AG10803 (cell line): Measurements from ENCODE around the gene SMURF1.

ENCODE experiments used
- DNase-seq: peaks from one replicate; pipeline ENCODE4 v3.0.0; 2010; ENCODE audit warnings: low read depth
- H3K4me3 ChIP-seq: 2 replicates; pipeline ENCODE4 v1.5.1; 2011; ENCODE audit warnings: mild to moderate bottlenecking, low read length, control low read depth
- TF ChIP-seq, protein P1 (sequence below): conservative IDR thresholded peaks from 2 replicates; pipeline ENCODE4 v1.5.1; 2011; ENCODE audit warnings: mild to moderate bottlenecking, low read length, control low read depth, inconsistent platforms

SMURF1 gene

DNA sequence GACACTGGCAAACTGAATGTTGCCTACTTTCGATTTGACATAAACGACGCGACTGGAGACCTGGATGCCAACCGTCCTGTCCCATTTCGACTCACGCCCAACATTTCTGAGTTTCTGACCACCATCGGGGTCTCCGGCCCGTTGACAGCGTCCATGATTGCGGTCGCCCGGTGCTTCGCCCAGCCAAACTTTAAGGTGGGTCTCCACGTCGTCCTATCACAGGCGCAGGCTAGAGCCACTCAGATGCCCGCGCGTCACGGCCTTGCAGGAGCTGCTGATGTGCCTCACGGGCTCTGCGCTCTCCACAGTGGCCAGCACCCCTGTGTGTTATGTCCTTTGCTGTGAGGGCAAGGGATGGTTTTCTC is 132.6 kb downstream of the SMURF1 start:
- TF ChIP-seq, protein P1, sequence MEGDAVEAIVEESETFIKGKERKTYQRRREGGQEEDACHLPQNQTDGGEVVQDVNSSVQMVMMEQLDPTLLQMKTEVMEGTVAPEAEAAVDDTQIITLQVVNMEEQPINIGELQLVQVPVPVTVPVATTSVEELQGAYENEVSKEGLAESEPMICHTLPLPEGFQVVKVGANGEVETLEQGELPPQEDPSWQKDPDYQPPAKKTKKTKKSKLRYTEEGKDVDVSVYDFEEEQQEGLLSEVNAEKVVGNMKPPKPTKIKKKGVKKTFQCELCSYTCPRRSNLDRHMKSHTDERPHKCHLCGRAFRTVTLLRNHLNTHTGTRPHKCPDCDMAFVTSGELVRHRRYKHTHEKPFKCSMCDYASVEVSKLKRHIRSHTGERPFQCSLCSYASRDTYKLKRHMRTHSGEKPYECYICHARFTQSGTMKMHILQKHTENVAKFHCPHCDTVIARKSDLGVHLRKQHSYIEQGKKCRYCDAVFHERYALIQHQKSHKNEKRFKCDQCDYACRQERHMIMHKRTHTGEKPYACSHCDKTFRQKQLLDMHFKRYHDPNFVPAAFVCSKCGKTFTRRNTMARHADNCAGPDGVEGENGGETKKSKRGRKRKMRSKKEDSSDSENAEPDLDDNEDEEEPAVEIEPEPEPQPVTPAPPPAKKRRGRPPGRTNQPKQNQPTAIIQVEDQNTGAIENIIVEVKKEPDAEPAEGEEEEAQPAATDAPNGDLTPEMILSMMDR: no peak
- no peak overlapping the region for H3K4me3 ChIP-seq
- DNase-seq: no peak

DNA sequence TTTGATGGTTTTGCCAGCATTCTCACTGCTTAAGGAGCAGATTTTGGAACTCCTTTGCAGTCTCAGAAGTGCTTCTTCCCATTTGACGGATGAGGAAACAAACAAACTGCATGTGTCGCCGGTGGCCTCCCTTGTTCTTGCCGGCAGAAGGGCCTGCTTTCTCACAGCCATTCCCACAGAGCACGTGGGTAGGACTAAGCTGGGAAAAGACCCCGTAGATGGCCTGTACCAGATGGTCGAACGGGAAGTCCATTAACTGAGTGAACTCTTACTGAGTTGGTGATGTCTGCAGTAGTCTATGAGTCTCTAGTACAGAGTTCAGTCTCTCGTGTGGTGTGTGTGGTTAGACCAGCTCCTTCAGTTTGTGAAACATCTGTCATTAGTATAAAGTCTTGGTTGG is 133.6 kb downstream of the SMURF1 start:
- TF ChIP-seq, protein P1: no peak
- DNase-seq: peak; percentile 15
- H3K4me3 ChIP-seq: no peak overlapping the region

DNA sequence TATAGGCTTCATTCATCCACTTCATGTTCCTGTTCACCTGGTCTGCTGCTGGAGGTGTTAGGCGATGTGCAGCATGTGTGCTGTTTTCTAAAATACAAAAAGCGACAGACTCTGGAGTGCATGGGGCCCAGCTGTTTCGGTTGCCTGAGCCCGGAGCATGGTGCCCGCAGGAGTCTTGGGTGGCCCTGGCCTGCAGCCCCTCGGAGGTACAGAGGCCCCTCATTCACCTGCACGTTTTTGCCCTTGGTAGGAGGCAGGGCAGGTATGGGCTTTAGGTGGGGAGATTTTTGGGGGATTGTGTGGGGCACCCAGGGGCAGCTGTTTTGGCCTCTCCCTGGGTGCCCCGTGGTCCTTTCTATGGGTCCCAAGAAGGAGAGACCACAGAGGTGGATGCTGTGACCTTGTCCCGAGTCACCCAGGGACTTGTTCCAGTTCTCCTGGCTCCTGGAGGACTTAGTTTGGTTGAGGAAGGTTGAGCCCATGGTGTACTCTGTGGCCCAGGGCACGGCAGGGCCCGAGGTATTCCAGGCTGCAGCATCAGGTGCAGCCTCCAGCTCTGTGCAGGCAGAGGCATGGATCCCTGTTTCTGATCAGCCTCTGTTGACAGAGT is 134.9 kb downstream of the SMURF1 start:
- TF ChIP-seq, protein P1: no peak
- no peak for DNase-seq
- no peak overlapping the region for H3K4me3 ChIP-seq

DNA sequence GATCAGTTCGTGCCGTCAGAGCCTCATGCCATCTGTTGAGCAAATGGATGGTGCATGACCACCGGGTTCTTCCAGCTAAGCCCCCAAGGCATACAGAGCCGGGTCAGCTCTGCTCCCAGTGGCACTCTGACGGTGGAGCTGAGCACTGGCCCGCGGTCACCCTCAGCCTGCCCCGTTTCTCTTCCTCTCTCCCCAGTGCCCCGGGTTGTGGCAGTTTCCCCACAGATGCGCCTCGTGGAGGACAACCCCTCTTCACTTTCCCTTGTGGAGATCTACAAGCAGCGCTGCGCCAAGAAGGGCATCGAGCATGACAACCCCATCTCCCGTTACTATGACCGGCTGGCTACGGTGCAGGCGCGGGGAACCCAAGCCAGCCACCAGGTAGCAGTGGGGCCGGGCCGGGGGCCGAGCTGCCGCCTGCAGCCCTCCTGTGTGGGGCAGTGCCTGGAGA is 135.7 kb downstream of the SMURF1 start:
- TF ChIP-seq, protein P1: no peak
- no peak overlapping the region for H3K4me3 ChIP-seq
- no peak for DNase-seq

DNA sequence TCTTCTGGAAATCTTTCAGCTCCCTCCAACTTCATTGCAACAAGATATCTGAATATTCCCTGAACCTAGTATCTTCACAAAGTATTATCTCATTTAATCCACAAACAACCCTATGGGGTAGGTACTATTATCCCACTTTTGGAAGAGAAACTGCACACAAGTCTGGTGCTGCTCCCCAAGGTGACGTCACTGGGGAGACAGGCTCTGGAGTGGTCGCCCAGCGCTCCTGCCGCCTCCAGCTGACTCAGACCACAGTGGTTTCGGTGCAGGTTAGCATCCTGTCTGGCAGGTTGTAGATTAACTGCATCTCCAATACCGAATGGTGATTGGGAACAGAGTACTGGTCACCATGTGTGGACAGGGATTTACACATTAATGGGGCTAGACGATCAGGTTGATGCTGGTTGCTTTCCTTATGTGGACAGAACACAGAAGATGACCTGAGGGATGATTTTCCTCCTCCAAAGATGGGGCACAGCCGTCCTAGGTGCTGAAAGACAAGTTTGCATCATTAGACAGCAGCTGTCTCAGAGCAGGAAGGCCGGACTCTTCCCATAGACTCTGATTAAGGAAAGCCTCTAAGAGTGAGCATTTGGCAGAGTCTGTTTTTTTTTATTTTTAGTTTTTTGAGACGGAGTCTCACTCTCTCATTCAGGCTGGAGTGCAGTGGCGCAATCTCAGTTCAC is 137.0 kb downstream of the SMURF1 start:
- TF ChIP-seq, protein P1: no peak
- no peak for DNase-seq
- H3K4me3 ChIP-seq: no peak overlapping the region

DNA sequence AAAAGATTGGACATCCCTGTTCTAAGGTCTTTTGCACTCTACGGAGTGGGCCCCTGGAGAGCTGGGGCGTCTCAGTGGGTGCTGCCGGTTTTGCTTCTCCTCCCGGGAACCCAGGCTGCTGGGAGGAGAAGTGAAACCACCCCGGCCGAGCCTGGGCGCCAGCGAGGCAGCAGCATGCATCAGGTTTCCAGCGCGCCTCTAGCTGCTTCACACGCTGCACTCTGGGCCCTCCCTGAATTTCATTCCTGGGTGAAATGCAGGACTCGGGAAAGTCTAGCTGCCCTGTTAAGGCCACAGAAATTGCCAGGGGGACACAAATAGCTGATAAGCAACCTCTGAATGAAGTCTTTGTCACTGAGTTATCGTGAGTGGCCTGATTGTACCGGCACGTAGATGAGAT is 138.1 kb downstream of the SMURF1 start:
- TF ChIP-seq, protein P1: no peak

DNA sequence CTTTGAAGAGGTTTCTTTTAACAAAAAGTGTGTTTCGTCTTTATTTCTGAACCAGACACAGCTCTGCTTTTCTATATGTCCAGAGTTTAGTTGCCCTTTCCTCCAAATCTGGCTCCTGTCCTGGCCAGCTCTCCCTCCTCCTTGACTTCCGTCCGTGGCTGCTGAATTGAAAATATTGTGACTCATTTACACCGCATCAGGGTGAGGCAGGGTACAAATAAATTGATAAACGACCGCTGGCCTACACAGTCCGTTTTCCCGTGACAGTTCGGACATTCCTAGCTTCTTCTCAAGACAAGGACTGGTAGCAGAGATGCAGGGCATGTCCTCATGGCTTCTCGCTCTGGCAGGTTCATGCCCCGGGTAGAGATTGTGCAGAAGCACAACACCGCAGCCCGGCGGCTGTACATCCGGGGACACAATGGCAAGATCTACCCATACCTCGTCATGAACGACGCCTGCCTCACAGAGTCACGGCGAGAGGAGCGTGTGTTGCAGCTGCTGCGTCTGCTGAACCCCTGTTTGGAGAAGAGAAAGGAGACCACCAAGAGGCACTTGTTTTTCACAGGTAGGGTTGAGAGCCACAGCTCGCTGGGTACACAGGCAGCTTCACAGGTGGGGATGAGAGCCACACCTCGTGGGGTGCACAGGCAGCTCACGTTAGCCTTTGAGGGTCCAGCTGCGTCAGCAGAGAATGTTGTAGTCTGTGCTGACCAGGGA is 139.0 kb downstream of the SMURF1 start:
- peak; percentile 42 for DNase-seq
- TF ChIP-seq, protein P1: no peak
- H3K4me3 ChIP-seq: no peak overlapping the region

More for the DNA sequence above, 138.1 kb downstream of the SMURF1 start:
- no peak overlapping the region for H3K4me3 ChIP-seq
- no peak for DNase-seq
